HG02798 (cell line): Measurements from ENCODE around the gene FCF1.

Experiments used
- ATAC-seq: cut with Tn5 transposase; IDR thresholded peaks from one replicate; pipeline ENCODE4 v1.9.1; 2021; ENCODE audit warnings: mild to moderate bottlenecking; ENCODE audit not compliant: unreplicated experiment, poor library complexity

The FCF1 gene

GRCh38 chr14:74762917-74763802 is 50.2 kb downstream of the FCF1 start, which contains the start of gene YLPM1:
TSS of gene YLPM1 (plus strand) at chr14:74763316. CDS start at chr14:74763490, 174 bp downstream.
- ATAC-seq, result peak; percentile 95

GRCh38 chr14:74763803-74764531 is 51.0 kb downstream of the FCF1 start:
- no peak for ATAC-seq

- no peak for ATAC-seq
These were observed 52.8 kb downstream of the FCF1 start for GRCh38 chr14:74765721-74766120.

GRCh38 chr14:74771399-74771798 is 58.5 kb downstream of the FCF1 start:
- ATAC-seq, result no peak

GRCh38 chr14:74784634-74785033 is 71.7 kb downstream of the FCF1 start:
- no peak for ATAC-seq

- no peak for ATAC-seq
These were observed 72.2 kb downstream of the FCF1 start for GRCh38 chr14:74785056-74785613.

GRCh38 chr14:74786796-74787315 is 73.9 kb downstream of the FCF1 start:
- no peak for ATAC-seq
